Naive thymus-derived CD8-positive, alpha-beta T cell (primary cell): ENCODE data around the gene PARD3B. TPM values are rescaled to one million over a fixed set of nuclear protein-coding genes. Genes with fewer than 3 reads are reported as not detected.
"Not testable (repeated sequence)": the region's sequence is repeated elsewhere in the genome, so short reads cannot be mapped to it uniquely, and the experiment has no call there.

Source experiments
- ATAC-seq, 2 donors: fragments of 150-1000 bp; cut with Tn5 transposase in 1 of 2; sonication (Bioruptor Pico), chemical (Tn5 transposase) in 1 of 2; 1 replicate in 1 of 2; 2 replicates in 1 of 2; pipeline ENCODE4 v1.10.0; 2021; ENCODE audit warnings: mild to moderate bottlenecking in 2 of 2, moderate library complexity in 2 of 2
- POLR2A ChIA-PET: fragments of 350-600 bp; sonication (Branson Sonifier 250); formaldehyde crosslinking; loops from one replicate; lab custom pipeline; 2021; ENCODE audit warnings: antibody characterized with exemption; lab: Charles Lee
- DNase-seq, 10 donors: peaks; one replicate each; pipeline versions ENCODE4 v3.0.0 to v3.0.0-alpha.2; 2020 to 2022
- H3K27ac Mint-ChIP-seq, 10 donors: one replicate each; pipeline ENCODE4 v1.8.0; 2020 to 2022; ENCODE audit warnings: mild to moderate bottlenecking in 10 of 10, mixed read lengths in 10 of 10, moderate library complexity in 4 of 10, inconsistent platforms in 1 of 10
- H3K27me3 Mint-ChIP-seq, 5 donors: one replicate each; pipeline ENCODE4 v1.8.0; 2021 to 2022; ENCODE audit warnings: mixed read lengths in 5 of 5
- H3K36me3 Mint-ChIP-seq, 3 donors: one replicate each; pipeline ENCODE4 v1.8.0; 2020 to 2022; ENCODE audit warnings: mixed read lengths in 3 of 3, mild to moderate bottlenecking in 2 of 3, inconsistent platforms in 1 of 3
- H3K4me1 Mint-ChIP-seq, 4 donors: one replicate each; pipeline ENCODE4 v1.8.0; 2021 to 2022; ENCODE audit warnings: mixed read lengths in 4 of 4
- H3K4me3 Mint-ChIP-seq, 10 donors: one replicate each; pipeline ENCODE4 v1.8.0; 2020 to 2022; ENCODE audit warnings: mild to moderate bottlenecking in 10 of 10, mixed read lengths in 10 of 10, moderate library complexity in 6 of 10, inconsistent platforms in 1 of 10
- H3K9me3 Mint-ChIP-seq, 9 donors: one replicate each; pipeline ENCODE4 v1.8.0; 2020 to 2022; ENCODE audit warnings: mixed read lengths in 9 of 9, mild to moderate bottlenecking in 3 of 9, inconsistent platforms in 1 of 9, moderate library complexity in 1 of 9
- polyA plus RNA-seq, 3 donors: library from polyadenylated mRNA; unstranded; fragments of 300-500 nt; fragmentation: Illumina TruSeq; gene quantifications; one replicate each; pipeline ENCODE4 v1.2.3, GENCODE V29; 2021
- total RNA-seq, 8 experiments: library from RNA in 2 of 8; stranded (reverse) in 2 of 8; gene quantifications; one replicate each; pipeline ENCODE4 v1.2.3 and lab custom pipeline; 2021 to 2026

The PARD3B gene
- total and polyA plus RNA-seq, 5 experiments from 2014 or later = 0.22 to 3.8 (median 1.3) TPM; not detected in 1

DNA sequence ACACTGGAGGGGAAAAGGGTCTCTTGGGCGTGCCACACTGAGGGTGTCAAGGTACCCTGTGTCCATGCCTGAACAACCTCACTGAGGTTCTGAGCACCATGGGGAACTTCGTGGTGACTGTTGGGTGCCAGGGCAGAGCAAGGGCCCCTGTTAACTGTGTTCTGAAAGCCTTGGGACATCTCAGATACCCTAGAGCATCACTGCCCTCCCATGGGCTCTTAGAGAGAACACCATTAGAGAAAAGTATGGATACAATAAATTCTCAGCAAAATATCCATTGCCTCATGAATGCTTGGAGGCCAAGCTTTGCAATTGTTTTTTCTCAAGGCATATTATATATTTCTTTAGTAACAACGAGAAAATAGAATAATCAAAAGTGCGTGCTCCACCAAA, 648.6 kb downstream of the PARD3B start:
- no peaks in the 10 kb centered on the region for H3K9me3 Mint-ChIP-seq
- no peak for ATAC-seq
- POLR2A ChIA-PET = no interaction called here
- no peak overlapping the region for H3K27ac Mint-ChIP-seq
- H3K36me3 Mint-ChIP-seq = no peaks in the 10 kb centered on the region
- no peaks in the 10 kb centered on the region for H3K27me3 Mint-ChIP-seq
- DNase-seq = no peak
- peaks cover 4 to 12% (median 6%) of the 10 kb centered on the region in 4 donors for H3K4me1 Mint-ChIP-seq
- no peak overlapping the region for H3K4me3 Mint-ChIP-seq

- H3K36me3 Mint-ChIP-seq = no peaks in the 10 kb centered on the region
- H3K27ac Mint-ChIP-seq = no peak overlapping the region
- POLR2A ChIA-PET = no interaction called here
- H3K27me3 Mint-ChIP-seq = no peaks in the 10 kb centered on the region
- no peaks in the 10 kb centered on the region for H3K9me3 Mint-ChIP-seq
- peak; percentile 6 to 78 (median 32) for DNase-seq
- H3K4me3 Mint-ChIP-seq = no peak overlapping the region
- peak; percentile 66 to 70 for ATAC-seq
- peaks cover 4 to 8% (median 6%) of the 10 kb centered on the region in 4 donors for H3K4me1 Mint-ChIP-seq
Observed at GRCh38 chr2:205197468-205198139, 652.3 kb downstream of the PARD3B start.

DNA sequence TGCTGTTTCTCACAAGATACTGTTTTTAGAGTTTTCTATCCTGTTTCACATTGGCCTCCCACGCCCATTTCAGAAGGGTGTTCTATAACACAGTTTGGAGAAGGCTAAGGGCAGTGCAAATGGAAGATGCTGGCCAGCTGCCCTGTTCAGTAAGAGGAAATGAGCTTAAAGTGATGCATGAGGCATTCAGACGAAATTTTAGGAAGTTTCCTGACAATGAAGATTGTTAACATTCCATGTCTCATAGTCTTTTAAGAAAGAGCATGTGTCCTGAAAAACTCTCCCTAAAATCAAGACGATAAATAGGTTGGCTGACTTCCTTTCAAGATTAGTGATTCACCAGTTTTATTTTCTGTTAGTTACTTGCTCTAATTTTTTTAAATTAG, 652.9 kb downstream of the PARD3B start:
- ATAC-seq = no peak
- Mint-ChIP-seq H3K9me3 (no peaks in the 10 kb centered on the region), H3K36me3 (no peaks in the 10 kb centered on the region), H3K4me1 (peaks cover 4 to 6% (median 6%) of the 10 kb centered on the region in 4 donors), H3K27me3 (no peaks in the 10 kb centered on the region), H3K27ac (no peak overlapping the region), H3K4me3 (no peak overlapping the region)
- POLR2A ChIA-PET = no interaction called here
- no peak for DNase-seq

DNA sequence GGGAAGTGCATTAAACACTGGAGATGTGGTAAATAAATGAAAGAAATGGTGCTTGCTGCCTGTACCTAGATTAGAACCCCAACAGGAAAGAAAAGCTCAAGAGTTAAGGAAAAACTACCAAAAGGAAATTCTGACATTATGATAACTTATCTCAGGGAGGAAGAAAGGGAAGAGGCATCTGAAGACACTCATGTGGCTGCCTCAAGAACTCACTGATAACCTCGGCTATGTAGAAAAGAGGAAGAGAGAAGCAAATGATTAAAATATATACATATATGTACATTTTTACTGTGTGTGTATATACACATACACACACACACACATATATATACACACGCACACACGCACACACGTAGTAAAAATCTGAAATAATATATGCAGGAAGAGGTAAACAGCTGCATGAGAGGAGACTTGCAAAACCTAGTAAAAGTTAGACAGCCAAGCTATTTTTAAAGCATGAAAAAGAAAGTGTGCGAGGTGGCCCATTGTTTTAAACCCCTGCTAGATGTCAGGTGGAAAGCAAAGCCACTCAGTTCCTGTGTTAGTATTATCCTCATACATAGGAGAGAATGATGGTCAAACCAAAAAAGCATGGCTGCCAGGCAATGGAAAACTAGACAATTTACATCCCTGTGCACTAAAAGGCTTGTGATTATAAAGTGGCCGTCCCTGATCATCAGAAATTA, 654.0 kb downstream of the PARD3B start:
- POLR2A ChIA-PET = no interaction called here
- H3K4me3 Mint-ChIP-seq = no peak overlapping the region
- ATAC-seq = no peak

DNA sequence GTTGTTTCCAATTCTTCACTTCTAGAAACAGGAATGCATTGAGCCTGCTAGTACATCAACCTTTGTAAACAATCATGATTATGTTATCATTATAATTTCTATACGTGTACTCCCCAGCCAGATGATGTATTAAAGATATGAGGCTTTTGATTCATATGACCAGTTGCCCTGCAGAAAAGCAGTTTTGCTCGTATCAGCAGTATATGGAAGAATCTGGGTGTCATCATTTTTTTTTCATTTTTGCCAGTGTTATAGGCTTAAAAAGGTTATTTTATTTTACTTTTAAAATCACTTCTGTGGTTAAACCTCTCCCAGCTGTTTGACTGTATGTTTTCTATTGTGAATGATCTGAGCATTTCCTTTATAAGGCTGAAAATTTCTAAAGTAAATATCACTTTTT, 665.2 kb downstream of the PARD3B start:
- POLR2A ChIA-PET = no interaction called here
- Mint-ChIP-seq H3K9me3 (no peaks in the 10 kb centered on the region), H3K36me3 (no peaks in the 10 kb centered on the region)

More for the DNA sequence above, 654.0 kb downstream of the PARD3B start:
- peaks cover 0 to 3% (median 0%) of the 10 kb centered on the region in 9 donors for H3K9me3 Mint-ChIP-seq
- H3K36me3 Mint-ChIP-seq = no peaks in the 10 kb centered on the region
- DNase-seq = no peak
- H3K27me3 Mint-ChIP-seq = no peaks in the 10 kb centered on the region
- peaks cover 0 to 6% (median 6%) of the 10 kb centered on the region in 4 donors for H3K4me1 Mint-ChIP-seq
- no peak overlapping the region for H3K27ac Mint-ChIP-seq

DNA sequence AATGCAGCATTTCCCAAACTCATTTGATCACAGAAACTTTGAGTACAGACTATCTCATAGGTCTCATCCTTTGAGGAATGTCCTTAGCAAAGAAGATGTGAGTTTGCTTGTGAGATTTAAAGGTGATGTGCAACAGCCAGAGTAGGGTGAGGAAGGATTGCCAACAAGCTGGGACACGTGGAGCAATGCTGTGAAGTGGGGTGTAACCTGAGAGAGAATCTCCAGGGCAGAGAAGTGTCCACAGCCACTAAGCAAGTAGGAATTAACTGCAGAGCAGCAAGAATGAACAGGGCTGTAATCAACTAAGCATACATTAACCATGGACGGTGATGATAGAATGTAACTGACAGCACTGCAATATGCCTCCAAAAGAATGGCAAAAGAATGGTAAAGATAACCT, 667.1 kb downstream of the PARD3B start:
- no peaks in the 10 kb centered on the region for H3K9me3 Mint-ChIP-seq
- H3K36me3 Mint-ChIP-seq = no peaks in the 10 kb centered on the region
- peaks cover 0 to 1% (median 0%) of the 10 kb centered on the region in 4 donors for H3K4me1 Mint-ChIP-seq
- no peak for ATAC-seq
- H3K4me3 Mint-ChIP-seq = no peak overlapping the region
- POLR2A ChIA-PET = no interaction called here
- no peak for DNase-seq
- H3K27me3 Mint-ChIP-seq = peaks cover 0 to 5% (median 0%) of the 10 kb centered on the region in 5 donors
- H3K27ac Mint-ChIP-seq = no peak overlapping the region

More for the DNA sequence above, 665.2 kb downstream of the PARD3B start:
- ATAC-seq (no peak), DNase-seq (no peak)
- Mint-ChIP-seq H3K4me3 (no peak overlapping the region), H3K4me1 (no peaks in the 10 kb centered on the region), H3K27me3 (peaks cover 0 to 5% (median 0%) of the 10 kb centered on the region in 5 donors), H3K27ac (no peak overlapping the region)

- POLR2A ChIA-PET = interaction anchor here (0.6 kb wide), 1 partner anchor 30 kb away, joined by 3 read pairs; no protein-coding TSS in a partner anchor
- no peaks in the 10 kb centered on the region for H3K36me3 Mint-ChIP-seq
- H3K4me1 Mint-ChIP-seq = peaks cover 0 to 2% (median 0%) of the 10 kb centered on the region in 4 donors
Observed at GRCh38 chr2:205216092-205216491, 670.8 kb downstream of the PARD3B start.

DNA sequence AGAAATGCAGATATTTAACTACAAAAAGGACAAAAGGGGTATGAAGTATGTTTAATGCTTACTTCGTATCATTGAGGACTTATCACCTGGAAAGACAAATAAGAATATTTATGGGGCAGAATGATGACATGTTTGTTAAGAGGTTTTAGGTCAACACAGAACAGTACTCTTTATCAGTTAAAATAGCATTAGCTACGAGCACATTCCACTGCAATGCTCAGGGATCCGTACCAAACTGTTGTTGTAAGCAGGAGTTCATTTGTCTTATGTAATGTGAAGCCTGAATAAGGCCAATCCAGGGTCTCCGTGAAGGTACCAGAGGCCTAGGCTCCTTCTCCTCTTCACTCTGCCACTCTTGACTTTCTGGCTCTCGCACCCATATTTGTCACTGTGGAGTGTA, 671.3 kb downstream of the PARD3B start:
- Mint-ChIP-seq H3K36me3 (no peaks in the 10 kb centered on the region), H3K9me3 (no peaks in the 10 kb centered on the region), H3K4me3 (no peak overlapping the region), H3K27ac (peak overlapping the region in 1 of 10 donors; percentile 18), H3K27me3 (peaks cover 0 to 2% (median 0%) of the 10 kb centered on the region in 5 donors), H3K4me1 (peaks cover 0 to 2% (median 0%) of the 10 kb centered on the region in 4 donors)
- POLR2A ChIA-PET = interaction anchor here (0.6 kb wide), 1 partner anchor 29 kb away, joined by 3 read pairs; no protein-coding TSS in a partner anchor
- ATAC-seq = no peak
- no peak for DNase-seq

More at GRCh38 chr2:205216092-205216491, 670.8 kb downstream of the PARD3B start:
- Mint-ChIP-seq H3K27ac (no peak overlapping the region), H3K4me3 (no peak overlapping the region), H3K27me3 (peaks cover 0 to 5% (median 0%) of the 10 kb centered on the region in 5 donors), H3K9me3 (no peaks in the 10 kb centered on the region)
- DNase-seq (no peak), ATAC-seq (no peak)

DNA sequence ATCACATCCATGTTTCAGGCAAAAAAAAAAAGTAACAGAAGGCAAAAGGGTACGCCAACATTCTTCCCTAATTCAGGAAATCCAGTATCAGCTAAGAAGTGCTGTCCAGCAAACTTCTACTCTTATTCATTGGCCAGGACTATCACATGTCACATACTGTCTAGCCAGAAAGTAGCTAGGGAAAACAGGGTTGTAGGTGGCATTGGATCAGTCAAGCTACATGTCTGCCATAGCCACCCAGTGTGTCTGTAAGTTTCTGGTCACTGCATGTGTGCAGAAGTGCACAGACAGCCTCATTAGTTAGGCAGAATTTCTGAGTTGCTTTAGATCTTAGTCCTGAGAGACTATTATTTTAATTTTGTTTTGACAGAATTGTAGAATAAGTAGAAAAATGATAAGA, 671.7 kb downstream of the PARD3B start:
- H3K27me3 Mint-ChIP-seq = peaks cover 0 to 2% (median 0%) of the 10 kb centered on the region in 5 donors
- no peak for DNase-seq

GRCh38 chr2:205218056-205218455, 672.8 kb downstream of the PARD3B start:
- Mint-ChIP-seq H3K27me3 (peaks cover 0 to under 1% (median 0%) of the 10 kb centered on the region in 5 donors), H3K4me3 (no peak overlapping the region), H3K4me1 (peaks cover 0 to 2% (median 0%) of the 10 kb centered on the region in 4 donors), H3K36me3 (no peaks in the 10 kb centered on the region), H3K27ac (no peak overlapping the region), H3K9me3 (no peaks in the 10 kb centered on the region)
- ATAC-seq (no peak), DNase-seq (no peak)
- POLR2A ChIA-PET = interaction anchor here (0.7 kb wide), 1 partner anchor 17 kb away, joined by 4 read pairs; no protein-coding TSS in a partner anchor

More for the DNA sequence above, 671.7 kb downstream of the PARD3B start:
- POLR2A ChIA-PET = no interaction called here
- Mint-ChIP-seq H3K4me3 (no peak overlapping the region), H3K4me1 (peaks cover 0 to 2% (median 0%) of the 10 kb centered on the region in 4 donors), H3K27ac (peak overlapping the region in 1 of 10 donors; percentile 18), H3K9me3 (no peaks in the 10 kb centered on the region), H3K36me3 (no peaks in the 10 kb centered on the region)
- ATAC-seq = no peak

DNA sequence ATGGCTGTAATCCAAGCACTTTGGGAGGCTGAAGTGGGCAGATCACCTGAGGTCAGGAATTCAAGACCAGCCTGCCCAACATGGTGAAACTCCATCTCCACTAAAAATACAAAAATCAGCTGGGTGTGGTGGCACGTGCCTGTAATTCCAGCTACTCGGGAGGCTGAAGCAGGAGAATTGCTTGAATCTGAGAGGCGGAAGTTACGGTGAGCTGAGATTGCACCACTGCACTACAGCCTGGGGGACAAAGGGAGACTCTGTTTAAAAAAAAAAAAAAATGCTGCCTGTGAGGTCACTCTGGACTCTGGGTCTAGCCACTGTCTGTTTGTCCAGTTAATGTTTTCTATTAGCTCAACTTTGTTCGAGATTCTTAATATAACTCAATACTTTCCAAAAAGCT, 673.5 kb downstream of the PARD3B start:
- H3K9me3 Mint-ChIP-seq, DNase-seq, H3K4me1 Mint-ChIP-seq, POLR2A ChIA-PET, ATAC-seq, H3K4me3 Mint-ChIP-seq, H3K36me3 Mint-ChIP-seq, H3K27ac Mint-ChIP-seq, H3K27me3 Mint-ChIP-seq: not testable (repeated sequence)

- POLR2A ChIA-PET = no interaction called here
- no peak for DNase-seq
- H3K36me3 Mint-ChIP-seq = peaks cover 0 to 3% (median 0%) of the 10 kb centered on the region in 3 donors
- H3K4me1 Mint-ChIP-seq = peaks cover 0 to 2% (median 0%) of the 10 kb centered on the region in 4 donors
- ATAC-seq = no peak
- H3K9me3 Mint-ChIP-seq = peaks cover 0 to 4% (median 0%) of the 10 kb centered on the region in 9 donors
- no peak overlapping the region for H3K27ac Mint-ChIP-seq
- H3K4me3 Mint-ChIP-seq = no peak overlapping the region
- no peaks in the 10 kb centered on the region for H3K27me3 Mint-ChIP-seq
Observed at GRCh38 chr2:205220559-205220958, 675.3 kb downstream of the PARD3B start.

DNA sequence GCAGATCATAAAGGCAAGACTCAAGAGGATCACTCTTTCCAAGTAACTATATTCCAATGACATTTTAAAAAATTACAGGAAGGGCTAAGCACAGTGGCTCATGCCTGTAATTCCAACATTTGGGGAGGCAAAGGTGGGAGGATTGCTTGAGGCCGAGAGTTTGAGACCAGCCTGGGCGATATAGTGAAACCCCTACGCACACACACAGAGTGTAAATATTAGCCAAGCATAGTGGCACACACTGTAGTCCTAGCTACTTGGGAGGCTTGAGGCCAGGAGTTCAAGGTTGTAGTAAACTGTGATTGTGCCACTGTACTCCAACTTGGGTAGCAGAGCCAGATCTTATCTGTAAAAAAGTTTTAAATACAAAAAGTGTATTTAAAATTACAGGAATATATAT, 686.8 kb downstream of the PARD3B start:
- Mint-ChIP-seq H3K4me1 (peaks cover 0 to 6% (median 4%) of the 10 kb centered on the region in 4 donors), H3K27ac (no peak overlapping the region), H3K36me3 (peaks cover 3 to 9% (median 7%) of the 10 kb centered on the region in 3 donors), H3K27me3 (peaks cover 0 to 1% (median 0%) of the 10 kb centered on the region in 5 donors), H3K4me3 (no peak overlapping the region), H3K9me3 (peaks cover 0 to 8% (median 4%) of the 10 kb centered on the region in 9 donors)
- POLR2A ChIA-PET = no interaction called here
- no peak for DNase-seq
- no peak for ATAC-seq
